Measurements from ENCODE around the gene ARL15.

DNA sequence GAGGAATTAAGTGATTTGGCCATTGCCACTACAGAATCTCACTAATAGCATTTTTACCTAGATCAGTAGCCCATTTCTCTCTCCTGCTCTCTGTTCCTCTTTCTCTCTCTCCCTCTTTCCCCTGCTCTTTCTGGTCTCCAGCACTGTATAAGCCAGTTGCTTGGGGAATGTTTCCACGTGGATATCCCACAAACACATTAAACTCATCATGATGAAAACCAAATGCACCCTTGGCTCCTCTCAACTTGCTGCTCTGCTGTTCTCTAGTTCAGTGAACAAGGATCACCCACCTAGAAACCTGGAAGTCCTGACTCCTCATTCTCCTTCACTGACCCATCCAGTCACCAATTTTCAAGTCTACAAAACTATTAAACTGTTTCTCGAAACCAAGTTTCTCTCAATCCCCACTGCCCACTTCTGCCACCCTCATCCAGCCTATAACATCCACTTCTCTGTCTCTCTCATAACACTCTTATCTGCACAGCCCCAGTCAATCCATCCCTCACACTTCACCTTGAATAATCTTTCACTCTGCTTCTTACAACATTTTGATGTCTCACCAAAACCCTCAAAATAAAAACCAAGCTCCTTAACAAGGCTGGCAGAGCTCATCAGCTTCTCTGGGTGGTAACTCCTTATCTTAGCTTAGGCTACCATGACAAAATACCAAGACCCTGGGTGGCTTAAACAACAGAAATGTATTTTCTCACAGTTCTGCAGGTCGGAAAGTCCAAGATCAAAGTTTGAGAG lies 79.3 kb downstream of the ARL15 start:
- TF ChIP-seq YY1 (IDR thresholded peaks at IDR 0.05; ENCODE audit: low read depth) = no peak
- no peak for TF ChIP-seq CREB1 (IDR thresholded peaks at IDR 0.05; ENCODE audit: low read depth)
- TF ChIP-seq EP300 (IDR thresholded peaks at IDR 0.05; ENCODE audit: borderline replicate concordance) = no peak
- TF ChIP-seq, protein P1, sequence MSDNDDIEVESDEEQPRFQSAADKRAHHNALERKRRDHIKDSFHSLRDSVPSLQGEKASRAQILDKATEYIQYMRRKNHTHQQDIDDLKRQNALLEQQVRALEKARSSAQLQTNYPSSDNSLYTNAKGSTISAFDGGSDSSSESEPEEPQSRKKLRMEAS (IDR thresholded peaks at IDR 0.05) = no peak
- TF ChIP-seq TCF12 (IDR thresholded peaks at IDR 0.05; ENCODE audit: low read depth) = no peak
- TF ChIP-seq RAD21 (IDR thresholded peaks at IDR 0.05; ENCODE audit: low read depth) = no peak
- TF ChIP-seq ZBTB7A (IDR thresholded peaks at IDR 0.05; ENCODE audit: low read depth) = no peak
- TF ChIP-seq USF1 (IDR thresholded peaks at IDR 0.05) = no peak
- TF ChIP-seq, protein P2, sequence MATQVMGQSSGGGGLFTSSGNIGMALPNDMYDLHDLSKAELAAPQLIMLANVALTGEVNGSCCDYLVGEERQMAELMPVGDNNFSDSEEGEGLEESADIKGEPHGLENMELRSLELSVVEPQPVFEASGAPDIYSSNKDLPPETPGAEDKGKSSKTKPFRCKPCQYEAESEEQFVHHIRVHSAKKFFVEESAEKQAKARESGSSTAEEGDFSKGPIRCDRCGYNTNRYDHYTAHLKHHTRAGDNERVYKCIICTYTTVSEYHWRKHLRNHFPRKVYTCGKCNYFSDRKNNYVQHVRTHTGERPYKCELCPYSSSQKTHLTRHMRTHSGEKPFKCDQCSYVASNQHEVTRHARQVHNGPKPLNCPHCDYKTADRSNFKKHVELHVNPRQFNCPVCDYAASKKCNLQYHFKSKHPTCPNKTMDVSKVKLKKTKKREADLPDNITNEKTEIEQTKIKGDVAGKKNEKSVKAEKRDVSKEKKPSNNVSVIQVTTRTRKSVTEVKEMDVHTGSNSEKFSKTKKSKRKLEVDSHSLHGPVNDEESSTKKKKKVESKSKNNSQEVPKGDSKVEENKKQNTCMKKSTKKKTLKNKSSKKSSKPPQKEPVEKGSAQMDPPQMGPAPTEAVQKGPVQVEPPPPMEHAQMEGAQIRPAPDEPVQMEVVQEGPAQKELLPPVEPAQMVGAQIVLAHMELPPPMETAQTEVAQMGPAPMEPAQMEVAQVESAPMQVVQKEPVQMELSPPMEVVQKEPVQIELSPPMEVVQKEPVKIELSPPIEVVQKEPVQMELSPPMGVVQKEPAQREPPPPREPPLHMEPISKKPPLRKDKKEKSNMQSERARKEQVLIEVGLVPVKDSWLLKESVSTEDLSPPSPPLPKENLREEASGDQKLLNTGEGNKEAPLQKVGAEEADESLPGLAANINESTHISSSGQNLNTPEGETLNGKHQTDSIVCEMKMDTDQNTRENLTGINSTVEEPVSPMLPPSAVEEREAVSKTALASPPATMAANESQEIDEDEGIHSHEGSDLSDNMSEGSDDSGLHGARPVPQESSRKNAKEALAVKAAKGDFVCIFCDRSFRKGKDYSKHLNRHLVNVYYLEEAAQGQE (IDR thresholded peaks at IDR 0.05; ENCODE audit: low read depth) = no peak
- no peak for TF ChIP-seq EGR1 (IDR thresholded peaks at IDR 0.05)
- no peak for TF ChIP-seq FOXM1 (IDR thresholded peaks at IDR 0.05; ENCODE audit: borderline replicate concordance, low read depth)

All from Ishikawa (cell line).